HG02852 (cell line): ENCODE results near the gene HID1.

ENCODE experiments used
- ATAC-seq: cut with Tn5 transposase; IDR thresholded peaks from one replicate; pipeline ENCODE4 v1.9.1; 2021; ENCODE audit warnings: mild to moderate bottlenecking, moderate library complexity; ENCODE audit not compliant: unreplicated experiment

The HID1 gene

DNA sequence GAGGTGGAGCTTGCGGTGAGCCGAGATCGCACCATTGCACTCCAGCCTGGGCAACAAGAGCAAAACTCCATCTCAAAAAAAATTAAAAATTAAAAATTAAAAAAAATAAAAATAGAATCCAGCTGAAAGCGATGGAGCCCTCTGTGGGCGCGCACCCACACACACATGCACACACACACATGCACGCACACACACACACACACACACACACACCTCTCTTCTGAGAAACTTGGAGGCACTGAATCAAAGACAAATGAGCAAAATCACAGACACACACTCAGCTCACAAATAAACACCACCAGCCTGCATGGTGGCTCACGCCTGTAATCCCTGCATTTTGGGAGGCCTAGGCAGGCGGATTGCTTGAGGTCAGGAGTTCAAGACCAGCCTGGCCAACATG, 69.5 kb downstream of the HID1 start:
- no peak for ATAC-seq

- no peak for ATAC-seq
Observed at GRCh38 chr17:74901353-74902135, 71.0 kb downstream of the HID1 start.
